IPS-15b (cell line): Measurements from ENCODE around the gene RBCK1.

Experiments
- H3K27me3 ChIP-seq: one replicate; pipeline ENCODE4 v1.6.1; 2013; ENCODE audit warnings: low read length; ENCODE audit not compliant: control insufficient read depth, insufficient read depth
- H3K36me3 ChIP-seq: one replicate; pipeline ENCODE4 v1.6.1; 2013; ENCODE audit warnings: low read length; ENCODE audit not compliant: control insufficient read depth, insufficient read depth
- H3K4me1 ChIP-seq: one replicate; pipeline ENCODE4 v1.6.1; 2013; ENCODE audit warnings: mild to moderate bottlenecking, low read length; ENCODE audit not compliant: control insufficient read depth, insufficient read depth
- H3K4me3 ChIP-seq: one replicate; pipeline ENCODE4 v1.5.1; 2013; ENCODE audit warnings: low read depth, low read length
- H3K9ac ChIP-seq: one replicate; pipeline ENCODE4 v1.6.1; 2013; ENCODE audit warnings: low read depth, mild to moderate bottlenecking, low read length
- H3K9me3 ChIP-seq: one replicate; pipeline ENCODE4 v1.6.1; 2013; ENCODE audit warnings: mild to moderate bottlenecking, low read length; ENCODE audit not compliant: control insufficient read depth, insufficient read depth

RBCK1 gene

DNA sequence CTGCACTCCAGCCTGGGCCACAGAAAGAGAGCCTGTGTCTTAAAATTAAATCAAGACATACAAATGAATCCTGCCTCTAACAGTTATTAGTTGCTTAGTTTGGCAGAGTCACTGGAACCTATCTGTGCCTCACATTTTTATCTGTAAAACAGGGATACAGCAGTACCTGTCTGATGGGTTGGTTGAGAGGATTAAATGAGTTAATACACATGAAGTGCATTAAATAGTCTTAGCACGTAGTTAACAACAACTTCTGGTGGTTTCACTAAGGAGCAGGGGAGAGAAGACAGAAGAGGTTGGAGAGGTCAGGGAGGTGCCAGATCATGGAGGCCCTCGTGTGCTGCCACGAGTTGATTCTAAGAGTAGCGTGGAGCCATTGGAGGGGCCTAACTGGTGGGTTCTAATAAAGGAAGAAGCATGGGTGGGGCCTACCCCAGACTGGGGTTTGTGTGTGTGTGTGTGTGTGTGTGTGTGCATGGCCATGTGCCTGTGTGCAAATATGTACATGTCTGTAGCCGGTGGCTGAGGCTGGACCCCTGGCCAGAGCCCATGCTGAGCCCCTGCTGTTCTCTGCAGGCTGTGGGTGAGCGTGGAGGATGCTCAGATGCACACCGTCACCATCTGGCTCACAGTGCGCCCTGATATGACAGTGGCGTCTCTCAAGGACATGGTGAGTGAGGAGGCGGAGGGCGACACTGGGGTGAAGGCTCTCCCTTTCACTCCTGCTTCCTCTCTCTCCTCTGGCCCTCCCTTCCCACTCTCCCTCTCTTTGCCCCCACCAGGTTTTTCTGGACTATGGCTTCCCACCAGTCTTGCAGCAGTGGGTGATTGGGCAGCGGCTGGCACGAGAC, 9.1 kb downstream of the RBCK1 start:
- Histone ChIP-seq H3K4me3 (no peak overlapping the region), H3K36me3 (peaks cover 27% of the 10 kb centered on the region), H3K9ac (no peak overlapping the region), H3K9me3 (no peaks in the 10 kb centered on the region), H3K4me1 (no peaks in the 10 kb centered on the region), H3K27me3 (no peaks in the 10 kb centered on the region)

DNA sequence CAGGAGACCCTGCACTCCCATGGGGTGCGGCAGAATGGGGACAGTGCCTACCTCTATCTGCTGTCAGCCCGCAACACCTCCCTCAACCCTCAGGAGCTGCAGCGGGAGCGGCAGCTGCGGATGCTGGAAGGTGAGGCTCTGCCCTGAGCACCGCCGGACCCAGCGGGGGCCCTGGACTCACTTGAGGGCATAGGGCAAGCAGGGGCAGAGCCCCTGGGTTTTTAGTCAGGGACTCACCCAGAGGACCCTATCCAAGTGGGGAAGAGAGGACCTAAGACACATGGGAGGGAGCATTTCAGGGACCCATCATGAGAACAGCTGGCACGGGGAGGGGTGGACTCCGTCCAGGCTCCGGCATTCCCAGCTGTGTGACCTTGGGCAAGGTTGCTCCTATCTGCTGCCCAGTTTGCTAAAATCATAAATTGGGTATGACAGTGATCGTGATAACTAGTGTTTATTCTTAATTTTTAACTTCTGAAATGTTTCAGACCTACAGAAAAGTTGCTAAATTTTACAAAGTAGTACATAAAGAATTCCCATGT, 9.8 kb downstream of the RBCK1 start:
- Histone ChIP-seq H3K36me3 (peaks cover 32% of the 10 kb centered on the region), H3K4me3 (no peak overlapping the region), H3K9me3 (no peaks in the 10 kb centered on the region), H3K4me1 (no peaks in the 10 kb centered on the region), H3K9ac (no peak overlapping the region), H3K27me3 (no peaks in the 10 kb centered on the region)

DNA sequence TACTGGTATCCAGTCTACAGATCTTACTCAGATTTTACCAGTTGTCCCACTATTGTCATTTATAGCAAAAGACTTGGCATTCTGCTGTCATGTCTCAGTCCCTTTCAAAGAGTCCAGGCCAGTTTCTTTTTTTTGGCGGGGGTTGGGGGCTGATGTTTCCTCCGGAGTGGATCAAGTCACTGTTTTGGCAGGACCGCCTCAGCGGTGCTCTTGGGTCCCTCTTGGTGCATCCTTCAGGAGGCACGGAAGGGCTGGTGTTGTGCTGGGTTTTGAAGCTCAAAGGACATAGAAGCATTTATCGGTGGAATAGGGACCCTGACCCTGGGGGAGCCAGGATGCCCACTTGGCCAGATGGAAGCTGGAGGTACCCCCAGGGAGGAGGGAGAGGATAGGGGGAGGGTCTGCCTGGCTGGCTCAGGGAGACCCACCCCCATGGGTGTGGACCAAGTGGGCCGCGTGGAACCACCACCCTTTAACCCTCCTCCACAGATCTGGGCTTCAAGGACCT, 10.8 kb downstream of the RBCK1 start:
- H3K27me3 ChIP-seq, result no peaks in the 10 kb centered on the region
- H3K9ac ChIP-seq, result no peak overlapping the region
- H3K4me1 ChIP-seq, result no peaks in the 10 kb centered on the region
- H3K4me3 ChIP-seq, result no peak overlapping the region
- H3K36me3 ChIP-seq, result peaks cover 32% of the 10 kb centered on the region
- H3K9me3 ChIP-seq, result no peaks in the 10 kb centered on the region

DNA sequence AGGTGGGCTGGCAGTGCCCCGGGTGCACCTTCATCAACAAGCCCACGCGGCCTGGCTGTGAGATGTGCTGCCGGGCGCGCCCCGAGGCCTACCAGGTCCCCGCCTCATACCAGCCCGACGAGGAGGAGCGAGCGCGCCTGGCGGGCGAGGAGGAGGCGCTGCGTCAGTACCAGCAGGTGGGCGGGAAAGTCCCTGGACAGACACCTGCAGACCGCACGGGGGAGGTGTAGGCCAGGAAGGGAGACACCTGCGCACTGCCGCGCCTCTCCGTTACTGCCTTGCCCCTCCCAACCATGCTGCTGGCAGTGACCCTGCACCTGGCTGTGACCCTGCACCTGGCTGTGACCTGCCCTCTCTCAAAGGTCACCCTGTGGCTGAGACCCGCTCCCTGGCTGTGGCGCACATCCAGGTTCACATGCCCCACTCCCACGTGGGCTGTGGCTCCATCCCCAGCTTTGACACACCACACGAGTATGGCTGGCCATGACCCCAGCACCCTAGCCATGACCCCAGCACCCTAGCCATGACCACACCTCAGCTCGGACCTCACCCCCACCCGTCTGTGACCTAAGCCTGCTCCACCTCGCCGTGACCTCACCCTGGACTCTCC, 11.6 kb downstream of the RBCK1 start:
- H3K9ac ChIP-seq, result no peak overlapping the region
- H3K4me3 ChIP-seq, result no peak overlapping the region

DNA sequence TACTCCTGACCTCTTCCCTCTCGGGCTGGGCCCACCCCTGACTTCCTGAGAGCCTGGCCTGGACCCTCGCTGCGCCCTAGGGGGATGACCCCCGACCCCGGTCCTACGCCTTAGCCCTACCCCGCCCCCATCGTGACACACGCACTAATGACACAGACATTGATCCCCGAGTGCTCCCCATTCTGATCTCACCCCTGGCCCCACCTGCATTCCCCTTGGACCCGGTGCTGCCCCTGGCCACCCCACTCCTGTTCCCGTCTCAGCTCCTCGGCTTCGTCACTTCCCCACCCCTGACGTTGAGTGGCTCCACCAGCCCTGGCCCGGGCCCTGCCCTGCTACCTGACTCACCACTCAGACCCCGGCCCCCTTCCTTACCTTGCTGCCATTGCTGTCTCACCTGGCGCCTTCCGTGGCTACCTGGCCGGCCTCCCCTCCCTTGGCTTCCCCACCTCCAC, 12.1 kb downstream of the RBCK1 start:
- H3K4me1 ChIP-seq, result no peaks in the 10 kb centered on the region
- no peaks in the 10 kb centered on the region for H3K9me3 ChIP-seq
- H3K36me3 ChIP-seq, result peaks cover 32% of the 10 kb centered on the region
- H3K27me3 ChIP-seq, result no peaks in the 10 kb centered on the region
- H3K9ac ChIP-seq, result no peak overlapping the region
- no peak overlapping the region for H3K4me3 ChIP-seq

More for the DNA sequence above, 11.6 kb downstream of the RBCK1 start:
- no peaks in the 10 kb centered on the region for H3K9me3 ChIP-seq
- H3K36me3 ChIP-seq, result peaks cover 32% of the 10 kb centered on the region
- H3K27me3 ChIP-seq, result no peaks in the 10 kb centered on the region
- no peaks in the 10 kb centered on the region for H3K4me1 ChIP-seq

DNA sequence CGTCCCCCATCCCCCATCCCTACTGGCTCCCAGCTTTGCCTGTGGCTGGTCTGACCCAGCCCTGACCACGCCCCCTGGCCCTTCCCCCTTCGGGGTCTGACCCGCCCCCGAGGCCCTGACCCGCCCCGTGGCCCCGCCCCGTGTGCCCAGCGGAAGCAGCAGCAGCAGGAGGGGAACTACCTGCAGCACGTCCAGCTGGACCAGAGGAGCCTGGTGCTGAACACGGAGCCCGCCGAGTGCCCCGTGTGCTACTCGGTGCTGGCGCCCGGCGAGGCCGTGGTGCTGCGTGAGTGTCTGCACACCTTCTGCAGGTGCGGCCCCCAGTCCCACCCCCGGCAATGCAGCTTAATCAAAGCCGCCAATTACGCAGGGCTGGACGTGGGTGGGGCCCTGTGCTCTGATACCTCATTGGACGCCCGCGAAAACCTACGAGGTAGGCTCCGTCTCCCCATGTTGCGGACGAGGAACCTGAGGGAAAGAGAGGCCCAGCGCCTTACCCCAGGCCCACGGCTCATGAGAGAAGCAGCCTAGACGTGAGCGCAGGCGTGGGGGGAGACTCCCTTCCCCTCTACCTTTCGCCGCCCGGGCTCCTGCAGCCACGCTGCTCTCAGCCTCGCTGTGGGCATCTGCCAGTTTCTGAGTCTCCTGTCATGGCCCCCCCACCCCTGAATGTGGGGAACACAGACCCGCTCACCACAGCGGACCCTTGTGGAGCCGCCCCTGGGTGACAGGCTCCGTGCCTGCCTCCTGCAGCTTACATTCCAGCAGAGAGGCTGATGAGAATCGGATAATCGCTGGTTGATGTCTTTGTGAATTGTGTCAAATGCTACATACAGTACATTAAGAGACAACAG, 12.8 kb downstream of the RBCK1 start:
- peaks cover 32% of the 10 kb centered on the region for H3K36me3 ChIP-seq
- H3K4me3 ChIP-seq, result no peak overlapping the region
- no peaks in the 10 kb centered on the region for H3K9me3 ChIP-seq
- no peaks in the 10 kb centered on the region for H3K27me3 ChIP-seq
- no peaks in the 10 kb centered on the region for H3K4me1 ChIP-seq
- no peak overlapping the region for H3K9ac ChIP-seq

DNA sequence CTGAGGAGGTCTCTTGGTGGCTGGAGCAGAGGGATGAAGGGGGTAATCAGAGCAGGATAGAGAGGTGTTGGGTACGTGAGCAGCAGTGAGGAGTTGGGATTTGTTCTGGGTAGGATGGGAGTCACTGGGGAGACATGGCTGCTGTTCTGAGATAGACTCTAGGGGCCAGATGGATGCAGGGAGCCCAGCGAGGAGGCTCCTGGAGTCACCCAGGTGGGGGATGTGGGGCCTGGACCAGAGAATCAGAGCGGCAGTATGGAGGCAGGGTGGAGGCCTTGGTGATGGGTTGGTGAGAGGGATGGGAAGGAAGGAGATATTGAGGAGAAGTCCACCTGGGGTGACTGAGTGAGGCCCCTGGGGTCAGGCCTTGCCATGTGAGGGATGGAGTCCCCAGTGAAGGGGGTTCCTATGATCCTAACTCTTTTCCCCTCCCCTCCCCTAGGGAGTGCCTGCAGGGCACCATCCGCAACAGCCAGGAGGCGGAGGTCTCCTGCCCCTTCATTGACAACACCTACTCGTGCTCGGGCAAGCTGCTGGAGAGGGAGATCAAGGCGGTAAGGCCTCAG, 13.7 kb downstream of the RBCK1 start:
- no peaks in the 10 kb centered on the region for H3K4me1 ChIP-seq
- H3K36me3 ChIP-seq, result peaks cover 32% of the 10 kb centered on the region
- H3K27me3 ChIP-seq, result no peaks in the 10 kb centered on the region
- no peak overlapping the region for H3K9ac ChIP-seq
- no peak overlapping the region for H3K4me3 ChIP-seq
- no peaks in the 10 kb centered on the region for H3K9me3 ChIP-seq

DNA sequence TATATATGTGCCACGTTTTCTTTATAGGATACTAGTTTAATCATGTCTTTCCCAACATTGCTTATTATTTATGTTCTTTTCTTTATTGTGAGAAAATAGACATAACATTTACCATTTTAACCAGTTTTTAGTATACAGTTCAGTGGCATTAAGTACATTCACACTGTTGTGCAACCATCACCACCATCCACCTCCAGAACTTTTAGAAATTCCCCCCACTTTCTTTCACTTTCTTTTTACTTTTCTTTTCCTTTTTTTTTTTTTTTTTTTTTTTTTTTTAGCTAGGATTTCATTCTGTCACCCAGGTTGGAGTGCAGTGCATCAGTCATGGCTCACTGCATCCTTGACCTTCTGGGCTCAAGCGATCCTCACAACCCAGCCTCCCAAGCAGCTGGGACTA, 18.5 kb downstream of the RBCK1 start:
- Histone ChIP-seq H3K9me3 (no peaks in the 10 kb centered on the region), H3K9ac (no peak overlapping the region), H3K27me3 (no peaks in the 10 kb centered on the region), H3K4me3 (no peak overlapping the region), H3K4me1 (no peaks in the 10 kb centered on the region), H3K36me3 (peaks cover 26% of the 10 kb centered on the region)

DNA sequence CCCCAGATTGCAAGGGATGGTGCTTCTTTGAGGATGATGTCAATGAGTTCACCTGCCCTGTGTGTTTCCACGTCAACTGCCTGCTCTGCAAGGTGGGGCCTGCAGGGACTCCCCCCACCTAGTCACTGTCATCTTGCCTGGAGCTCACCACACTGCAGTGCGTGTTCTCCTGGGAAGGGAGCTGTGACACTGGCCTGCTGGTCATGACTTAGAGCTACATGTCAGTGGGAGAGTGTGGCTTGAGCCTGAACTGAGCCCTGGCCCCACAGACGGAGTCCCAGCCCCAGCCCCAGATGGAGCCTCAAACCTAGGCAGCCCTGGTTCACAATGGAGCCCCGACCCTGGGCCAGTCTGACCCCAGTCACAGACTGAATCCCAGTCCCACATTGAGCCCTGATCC, 19.3 kb downstream of the RBCK1 start:
- H3K36me3 ChIP-seq, result peaks cover 19% of the 10 kb centered on the region

DNA sequence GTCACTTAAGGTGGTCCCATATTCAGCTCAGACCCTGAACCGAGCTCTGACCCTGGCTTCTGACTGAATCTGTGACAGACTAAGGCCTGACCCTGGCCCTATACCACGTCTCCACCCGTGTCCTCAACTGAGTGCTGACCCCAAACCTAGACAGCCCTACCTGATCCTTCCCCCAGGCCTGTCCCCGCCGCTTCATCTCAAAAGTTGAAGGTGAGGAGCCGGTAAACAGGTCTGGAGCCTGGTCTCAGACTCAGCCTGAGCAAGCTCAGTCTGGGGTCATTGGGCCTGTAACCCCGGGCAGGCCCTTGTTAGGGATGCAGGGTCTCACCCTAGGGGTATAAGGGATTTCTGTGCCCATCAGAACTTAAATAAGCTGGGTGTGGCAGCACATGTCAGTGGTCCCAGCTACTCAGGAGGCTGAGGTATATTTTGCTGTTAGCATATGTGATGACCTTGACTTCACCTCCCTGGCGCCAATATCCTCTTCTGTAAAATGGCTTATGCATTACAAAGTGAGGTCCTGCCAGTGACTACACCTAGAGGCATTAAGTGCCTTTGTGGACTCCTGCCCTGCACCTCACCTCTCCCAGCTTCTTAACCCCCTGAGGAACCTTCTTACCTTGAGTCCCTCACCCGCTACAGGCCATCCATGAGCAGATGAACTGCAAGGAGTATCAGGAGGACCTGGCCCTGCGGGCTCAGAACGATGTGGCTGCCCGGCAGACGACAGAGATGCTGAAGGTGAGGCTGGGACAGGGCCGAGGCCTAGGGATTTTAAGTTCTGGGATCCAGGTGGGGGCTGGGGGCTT, 20.0 kb downstream of the RBCK1 start:
- Histone ChIP-seq H3K9ac (no peak overlapping the region), H3K4me3 (no peak overlapping the region), H3K36me3 (peaks cover 17% of the 10 kb centered on the region), H3K4me1 (no peaks in the 10 kb centered on the region), H3K27me3 (no peaks in the 10 kb centered on the region), H3K9me3 (no peaks in the 10 kb centered on the region)

More for the DNA sequence above, 19.3 kb downstream of the RBCK1 start:
- no peaks in the 10 kb centered on the region for H3K4me1 ChIP-seq
- H3K9me3 ChIP-seq, result no peaks in the 10 kb centered on the region
- no peak overlapping the region for H3K9ac ChIP-seq
- no peaks in the 10 kb centered on the region for H3K27me3 ChIP-seq
- no peak overlapping the region for H3K4me3 ChIP-seq
